Hepatocyte (in vitro differentiated cells): Measurements from ENCODE around the gene ZNF610.

Experiments used
- EZH2 ChIP-seq: fragments of 200-600 bp; sonication (generic); IDR thresholded peaks from 2 replicates; pipeline ENCODE4 v1.6.1; 2016; ENCODE audit warnings: antibody characterized with exemption, mild to moderate bottlenecking, borderline replicate concordance
- TF ChIP-seq, protein P1 (sequence below): fragments of 200-600 bp; sonication (generic); IDR thresholded peaks from 2 replicates; pipeline ENCODE4 v1.5.1; 2016; ENCODE audit warnings: antibody characterized with exemption, mild to moderate bottlenecking; ENCODE audit not compliant: poor library complexity

DNA sequence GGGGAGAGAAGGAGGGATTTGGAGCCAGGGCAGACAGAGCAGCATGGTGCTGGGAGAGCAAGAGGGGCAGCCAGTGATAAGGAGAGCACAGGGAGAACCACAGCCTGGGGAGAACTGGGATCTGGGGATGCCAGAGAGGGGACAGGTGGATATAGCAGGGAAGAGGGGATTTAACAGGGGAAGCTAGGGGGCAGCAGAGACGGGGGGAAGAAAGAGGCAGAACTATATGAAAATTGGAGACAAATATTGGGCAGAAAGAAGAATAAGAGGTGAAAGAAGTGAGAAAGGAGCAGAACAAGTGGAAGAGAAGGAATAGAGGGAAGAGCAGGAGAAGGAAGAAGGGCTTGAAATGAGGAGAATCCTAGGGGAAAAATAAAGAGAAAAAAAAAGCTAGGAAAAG is 55.1 kb downstream of the ZNF610 start:
- TF ChIP-seq, protein P1, sequence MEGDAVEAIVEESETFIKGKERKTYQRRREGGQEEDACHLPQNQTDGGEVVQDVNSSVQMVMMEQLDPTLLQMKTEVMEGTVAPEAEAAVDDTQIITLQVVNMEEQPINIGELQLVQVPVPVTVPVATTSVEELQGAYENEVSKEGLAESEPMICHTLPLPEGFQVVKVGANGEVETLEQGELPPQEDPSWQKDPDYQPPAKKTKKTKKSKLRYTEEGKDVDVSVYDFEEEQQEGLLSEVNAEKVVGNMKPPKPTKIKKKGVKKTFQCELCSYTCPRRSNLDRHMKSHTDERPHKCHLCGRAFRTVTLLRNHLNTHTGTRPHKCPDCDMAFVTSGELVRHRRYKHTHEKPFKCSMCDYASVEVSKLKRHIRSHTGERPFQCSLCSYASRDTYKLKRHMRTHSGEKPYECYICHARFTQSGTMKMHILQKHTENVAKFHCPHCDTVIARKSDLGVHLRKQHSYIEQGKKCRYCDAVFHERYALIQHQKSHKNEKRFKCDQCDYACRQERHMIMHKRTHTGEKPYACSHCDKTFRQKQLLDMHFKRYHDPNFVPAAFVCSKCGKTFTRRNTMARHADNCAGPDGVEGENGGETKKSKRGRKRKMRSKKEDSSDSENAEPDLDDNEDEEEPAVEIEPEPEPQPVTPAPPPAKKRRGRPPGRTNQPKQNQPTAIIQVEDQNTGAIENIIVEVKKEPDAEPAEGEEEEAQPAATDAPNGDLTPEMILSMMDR = no peak
- no peak for TF ChIP-seq EZH2
